PC-9 (cell line): ENCODE data around the gene TEX10. TPM values are rescaled to one million over a fixed set of nuclear protein-coding genes. Genes with fewer than 3 reads are reported as not detected.

Experiments
- BruUV-seq: library from RNA; stranded (reverse); fragments of 400-500 nt; replicated peaks from 2 replicates; lab custom pipeline; 2021; lab: Mats Ljungman, UMichigan
- CTCF ChIA-PET: fragments of 300-600 bp; sonication (Branson Sonifier 250); formaldehyde crosslinking; loops from one replicate; lab custom pipeline; 2022; ENCODE audit warnings: antibody characterized with exemption; lab: Charles Lee
- POLR2A ChIA-PET: fragments of 300-600 bp; sonication (Branson Sonifier 250); formaldehyde crosslinking; loops from one replicate; lab custom pipeline; 2022; ENCODE audit warnings: antibody characterized with exemption; ENCODE audit not compliant: unreplicated experiment; lab: Charles Lee
- DNase-seq, 2 experiments: peaks; one replicate each; pipeline versions ENCODE4 v3.0.0 to v3.0.0-alpha.2; 2015 to 2022; ENCODE audit warnings: mixed read lengths in 1 of 2
- H2AFZ ChIP-seq: fragments of 200-600 bp; sonication (generic); 2 replicates; pipeline ENCODE4 v1.8.1; 2017; ENCODE audit warnings: antibody characterized with exemption
- H3F3A ChIP-seq: fragments of 200-600 bp; sonication (generic); 2 replicates; pipeline ENCODE4 v1.8.1; 2017; ENCODE audit warnings: antibody characterized with exemption, mild to moderate bottlenecking, low read depth; ENCODE audit not compliant: insufficient read depth
- H3K27ac ChIP-seq: fragments of 200-600 bp; sonication (generic); 2 replicates; pipeline ENCODE4 v1.6.1; 2016; ENCODE audit warnings: mixed run types
- H3K27me3 ChIP-seq: fragments of 200-600 bp; sonication (generic); 2 replicates; pipeline ENCODE4 v1.6.1; 2016; ENCODE audit warnings: low read depth, mixed run types; ENCODE audit not compliant: insufficient read depth
- H3K36me3 ChIP-seq: fragments of 200-600 bp; sonication (generic); 2 replicates; pipeline ENCODE4 v1.6.1; 2016; ENCODE audit warnings: low read depth, mixed run types
- H3K4me1 ChIP-seq: fragments of 200-600 bp; sonication (generic); replicated peaks from 2 replicates; pipeline ENCODE4 v1.6.1; 2016; ENCODE audit warnings: mixed run types; ENCODE audit not compliant: insufficient read depth
- H3K4me2 ChIP-seq: fragments of 200-600 bp; sonication (generic); 2 replicates; pipeline ENCODE4 v1.6.1; 2017; ENCODE audit warnings: mixed run types
- H3K4me3 ChIP-seq: fragments of 200-600 bp; sonication (generic); 2 replicates; pipeline ENCODE4 v1.6.1; 2016; ENCODE audit warnings: mixed run types
- H3K79me2 ChIP-seq: fragments of 200-600 bp; sonication (generic); 2 replicates; pipeline ENCODE4 v1.6.1; 2017; ENCODE audit warnings: low read depth, mixed run types
- H3K9me2 ChIP-seq: fragments of 200-600 bp; sonication (generic); 2 replicates; pipeline ENCODE4 v1.8.1; 2017; ENCODE audit warnings: mild to moderate bottlenecking; ENCODE audit not compliant: insufficient read depth
- H3K9me3 ChIP-seq: fragments of 200-600 bp; sonication (generic); 2 replicates; pipeline ENCODE4 v1.8.1; 2016; ENCODE audit warnings: low read depth; ENCODE audit not compliant: insufficient read depth
- H4K20me1 ChIP-seq: fragments of 200-600 bp; sonication (generic); 2 replicates; pipeline ENCODE4 v1.8.1; 2017; ENCODE audit not compliant: insufficient read depth
- CTCF ChIP-seq: fragments of 200-600 bp; sonication (generic); conservative IDR thresholded peaks from 2 replicates; pipeline ENCODE4 v1.6.1; 2017; ENCODE audit warnings: mixed run types, antibody characterized with exemption, mild to moderate bottlenecking, moderate library complexity
- EZH2 ChIP-seq: fragments of 200-600 bp; sonication (generic); IDR thresholded peaks from 2 replicates; pipeline ENCODE4 v1.8.0; 2017; ENCODE audit warnings: antibody characterized with exemption, low read depth
- intact Hi-C: fragments of 100-400 bp; cut with micrococcal nuclease; formaldehyde crosslinking; loops from one replicate; pipeline ENCODE4 v1.10.0; 2022; ENCODE audit not compliant: unreplicated experiment
- total RNA-seq: library from RNA; stranded (reverse); gene quantifications from 2 replicates; pipeline ENCODE4 v1.2.3, GENCODE V29; 2021

Gene TEX10
- total RNA-seq, 1 experiment from 2014 or later: 29.0 TPM

GRCh38 chr9:100277166-100277979, 75.4 kb downstream of the TEX10 start:
- Histone ChIP-seq H3K27ac (no peak overlapping the region), H3K36me3 (0 out of 2 replicates have a peak, but pooled peaks cover 4% of the 10 kb centered on the region), H4K20me1 (no peaks in the 10 kb centered on the region), H3K4me2 (no peak overlapping the region), H2AFZ (no peak overlapping the region), H3K9me3 (no peaks in the 10 kb centered on the region), H3K4me1 (no peaks in the 10 kb centered on the region), H3K79me2 (no peaks in the 10 kb centered on the region), H3K27me3 (no peaks in the 10 kb centered on the region), H3K9me2 (no peaks in the 10 kb centered on the region), H3K4me3 (no peak overlapping the region), H3F3A (no peaks in the 10 kb centered on the region)
- intact Hi-C loops: no loop called here
- ChIA-PET CTCF (no interaction called here), POLR2A (no interaction called here)
- DNase-seq: no peak
- BruUV-seq: no TSS peak
- TF ChIP-seq EZH2: no peak
- TF ChIP-seq CTCF: no peak

DNA sequence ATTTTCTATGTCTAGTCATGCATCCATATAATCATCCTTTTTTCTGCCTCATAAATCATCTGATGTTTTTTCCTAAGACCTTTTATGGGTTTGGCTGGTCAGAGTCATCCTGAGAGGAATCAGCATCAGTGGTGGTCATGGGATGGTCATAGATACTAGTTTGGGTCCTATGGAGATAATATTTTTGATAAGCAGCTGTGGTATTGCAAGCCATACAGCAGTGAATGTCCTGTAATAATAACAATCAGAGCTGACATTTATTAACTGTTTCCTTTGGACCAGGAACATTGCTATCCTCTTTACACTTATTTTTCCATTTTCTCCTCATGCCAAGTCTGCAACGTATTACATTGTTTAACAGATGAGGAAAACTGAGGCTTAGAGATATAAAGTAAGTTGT, 83.1 kb downstream of the TEX10 start:
- intact Hi-C loops: no loop called here

GRCh38 chr9:100268271-100268670, 84.5 kb downstream of the TEX10 start:
- no peak overlapping the region for H3K4me3 ChIP-seq
- H3K4me2 ChIP-seq: no peak overlapping the region
- no peaks in the 10 kb centered on the region for H3K79me2 ChIP-seq
- TF ChIP-seq EZH2 (no peak), CTCF (no peak)
- H3F3A ChIP-seq: no peaks in the 10 kb centered on the region
- no peaks in the 10 kb centered on the region for H4K20me1 ChIP-seq
- H3K36me3 ChIP-seq: 0 out of 2 replicates have a peak, but pooled peaks cover 9% of the 10 kb centered on the region
- H3K27ac ChIP-seq: no peak overlapping the region
- POLR2A ChIA-PET: no interaction called here
- DNase-seq: no peak
- H3K9me2 ChIP-seq: no peaks in the 10 kb centered on the region
- intact Hi-C loops: no loop called here
- H3K9me3 ChIP-seq: no peaks in the 10 kb centered on the region
- no TSS peak for BruUV-seq
- CTCF ChIA-PET: no interaction called here
- no peaks in the 10 kb centered on the region for H3K27me3 ChIP-seq
- no peaks in the 10 kb centered on the region for H3K4me1 ChIP-seq
- H2AFZ ChIP-seq: no peak overlapping the region

More for the DNA sequence above, 83.1 kb downstream of the TEX10 start:
- Histone ChIP-seq H3K4me1 (no peaks in the 10 kb centered on the region), H3K27me3 (no peaks in the 10 kb centered on the region), H3K79me2 (no peaks in the 10 kb centered on the region), H3K27ac (no peak overlapping the region), H4K20me1 (no peaks in the 10 kb centered on the region), H3K4me2 (no peak overlapping the region), H3K9me2 (no peaks in the 10 kb centered on the region), H3K9me3 (no peaks in the 10 kb centered on the region), H3K36me3 (0 out of 2 replicates have a peak, but pooled peaks cover 9% of the 10 kb centered on the region), H3F3A (no peaks in the 10 kb centered on the region), H3K4me3 (no peak overlapping the region), H2AFZ (no peak overlapping the region)
- CTCF ChIA-PET: no interaction called here
- no peak for DNase-seq
- TF ChIP-seq EZH2: no peak
- no peak for TF ChIP-seq CTCF
- POLR2A ChIA-PET: interaction anchor here (0.6 kb wide), 2 partner anchors 85 to 205 kb away, joined by 3 to 4 read pairs; no protein-coding TSS in a partner anchor
- no TSS peak for BruUV-seq
